K562 (cell line): ENCODE data around the gene SDE2.

Experiments used
- GABPA ChIP-seq: fragments of 200-800 bp; sonication (Bioruptor generic); conservative IDR thresholded peaks from 2 replicates; pipeline ENCODE4 v1.6.1; 2016; ENCODE audit warnings: low read depth, missing genetic modification characterization, missing compliant biosample characterization
- TF ChIP-seq, protein P1 (sequence below): fragments of 450-650 bp; IDR thresholded peaks from 2 replicates; pipeline ENCODE4 v1.6.1; 2016; ENCODE audit warnings: borderline replicate concordance

DNA sequence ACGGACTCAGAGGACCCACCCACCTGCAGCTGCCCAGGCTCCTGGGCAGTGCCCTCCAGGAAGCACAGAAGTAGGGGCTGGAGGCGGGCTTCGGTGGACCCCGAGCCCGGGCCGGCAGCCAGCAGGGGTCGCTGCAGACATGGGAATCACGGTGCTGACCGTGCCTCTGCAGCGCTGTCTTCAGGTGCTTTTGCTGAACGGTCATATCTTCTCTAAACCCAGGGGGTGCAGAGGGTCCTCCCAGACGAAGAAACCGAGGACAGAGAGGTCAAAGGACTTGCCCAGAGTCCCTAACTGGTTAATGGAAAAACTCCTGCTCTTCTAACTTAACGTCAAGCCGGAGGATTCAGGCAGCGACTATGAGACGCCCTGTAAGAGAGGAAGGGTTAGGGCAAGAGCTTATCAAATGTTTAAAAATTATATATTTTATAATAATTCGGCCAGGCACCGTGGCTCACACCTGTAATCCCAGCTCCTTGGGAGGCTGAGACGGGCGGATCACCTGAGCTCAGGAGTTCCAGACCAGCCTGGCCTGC is 36.6 kb downstream of the SDE2 start:
- TF ChIP-seq, protein P1, sequence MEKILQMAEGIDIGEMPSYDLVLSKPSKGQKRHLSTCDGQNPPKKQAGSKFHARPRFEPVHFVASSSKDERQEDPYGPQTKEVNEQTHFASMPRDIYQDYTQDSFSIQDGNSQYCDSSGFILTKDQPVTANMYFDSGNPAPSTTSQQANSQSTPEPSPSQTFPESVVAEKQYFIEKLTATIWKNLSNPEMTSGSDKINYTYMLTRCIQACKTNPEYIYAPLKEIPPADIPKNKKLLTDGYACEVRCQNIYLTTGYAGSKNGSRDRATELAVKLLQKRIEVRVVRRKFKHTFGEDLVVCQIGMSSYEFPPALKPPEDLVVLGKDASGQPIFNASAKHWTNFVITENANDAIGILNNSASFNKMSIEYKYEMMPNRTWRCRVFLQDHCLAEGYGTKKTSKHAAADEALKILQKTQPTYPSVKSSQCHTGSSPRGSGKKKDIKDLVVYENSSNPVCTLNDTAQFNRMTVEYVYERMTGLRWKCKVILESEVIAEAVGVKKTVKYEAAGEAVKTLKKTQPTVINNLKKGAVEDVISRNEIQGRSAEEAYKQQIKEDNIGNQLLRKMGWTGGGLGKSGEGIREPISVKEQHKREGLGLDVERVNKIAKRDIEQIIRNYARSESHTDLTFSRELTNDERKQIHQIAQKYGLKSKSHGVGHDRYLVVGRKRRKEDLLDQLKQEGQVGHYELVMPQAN = no peak
- TF ChIP-seq GABPA (tag) = no peak
